SK-N-MC (cell line): Measurements from ENCODE around the gene RAPGEF2.

Experiments
- DNase-seq: peaks from one replicate; pipeline ENCODE4 v3.0.0-alpha.2; 2011; ENCODE audit warnings: low read depth, low spot score
- H3K27ac ChIP-seq: fragments of 200-600 bp; sonication (generic); 2 replicates; pipeline ENCODE4 v1.5.1; 2016; ENCODE audit warnings: mixed run types
- H3K36me3 ChIP-seq: fragments of 200-600 bp; sonication (generic); 2 replicates; pipeline ENCODE4 v1.6.1; 2017; ENCODE audit warnings: antibody characterized with exemption, low read length, mixed read lengths; ENCODE audit not compliant: insufficient read depth
- H3K4me3 ChIP-seq: fragments of 200-600 bp; sonication (generic); 2 replicates; pipeline ENCODE4 v1.5.1; 2016
- H3K9ac ChIP-seq: fragments of 200-600 bp; sonication (generic); 2 replicates; pipeline ENCODE4 v1.8.0; 2017; ENCODE audit warnings: mixed run types, mixed read lengths; ENCODE audit not compliant: insufficient read length
- H3K9me3 ChIP-seq: fragments of 200-600 bp; sonication (generic); 2 replicates; pipeline ENCODE4 v1.6.1; 2017; ENCODE audit warnings: low read depth, mild to moderate bottlenecking, antibody characterized with exemption, low read length, moderate library complexity, mixed read lengths
- EZH2 ChIP-seq: fragments of 200-600 bp; sonication (generic); IDR thresholded peaks from one replicate; pipeline ENCODE4 v1.6.1; 2017; ENCODE audit warnings: antibody characterized with exemption
- FOXP2 ChIP-seq: optimal IDR thresholded peaks from 2 replicates; pipeline ENCODE3; 2011; ENCODE audit warnings: mild to moderate bottlenecking, moderate library complexity; ENCODE audit not compliant: insufficient read depth; ENCODE audit errors: extremely low read length, control extremely low read depth
- POLR2AphosphoS5 ChIP-seq: IDR thresholded peaks from 2 replicates; pipeline ENCODE4 v1.6.1; 2012; ENCODE audit warnings: mild to moderate bottlenecking, low read depth, low read length, borderline replicate concordance

The RAPGEF2 gene

GRCh38 chr4:159269956-159270355 lies 167.1 kb downstream of the RAPGEF2 start:
- Histone ChIP-seq H3K9me3 (no peaks in the 10 kb centered on the region), H3K36me3 (no peaks in the 10 kb centered on the region), H3K9ac (no peak overlapping the region), H3K4me3 (no peak overlapping the region), H3K27ac (no peak overlapping the region)
- TF ChIP-seq FOXP2 (no peak), EZH2 (no peak), POLR2AphosphoS5 (no peak)
- no peak for DNase-seq

GRCh38 chr4:159271856-159272255 lies 169.0 kb downstream of the RAPGEF2 start:
- Histone ChIP-seq H3K9me3 (no peaks in the 10 kb centered on the region), H3K27ac (no peak overlapping the region), H3K36me3 (no peaks in the 10 kb centered on the region), H3K9ac (no peak overlapping the region), H3K4me3 (no peak overlapping the region)
- no peak for TF ChIP-seq EZH2
- no peak for TF ChIP-seq FOXP2
- no peak for TF ChIP-seq POLR2AphosphoS5
- no peak for DNase-seq

- Histone ChIP-seq H3K4me3 (no peak overlapping the region), H3K9ac (no peak overlapping the region), H3K27ac (peak overlapping the region; percentile 14; the same call in 1 of the 2 replicates), H3K9me3 (no peaks in the 10 kb centered on the region), H3K36me3 (no peaks in the 10 kb centered on the region)
- TF ChIP-seq EZH2: no peak
- DNase-seq: no peak
These were observed 169.6 kb downstream of the RAPGEF2 start for GRCh38 chr4:159272273-159273140.

- TF ChIP-seq EZH2 (no peak), FOXP2 (no peak), POLR2AphosphoS5 (no peak)
These were observed 170.2 kb downstream of the RAPGEF2 start for GRCh38 chr4:159273141-159273438.

GRCh38 chr4:159273841-159274240 lies 171.0 kb downstream of the RAPGEF2 start:
- Histone ChIP-seq H3K9ac (no peak overlapping the region), H3K36me3 (no peaks in the 10 kb centered on the region), H3K9me3 (no peaks in the 10 kb centered on the region), H3K27ac (no peak overlapping the region), H3K4me3 (no peak overlapping the region)
- no peak for DNase-seq
- no peak for TF ChIP-seq EZH2
- TF ChIP-seq FOXP2: no peak
- no peak for TF ChIP-seq POLR2AphosphoS5

More at GRCh38 chr4:159273141-159273438, 170.2 kb downstream of the RAPGEF2 start:
- Histone ChIP-seq H3K36me3 (no peaks in the 10 kb centered on the region), H3K4me3 (no peak overlapping the region), H3K9ac (no peak overlapping the region), H3K9me3 (no peaks in the 10 kb centered on the region), H3K27ac (peak overlapping the region; percentile 14; the same call in 1 of the 2 replicates)
- no peak for DNase-seq

GRCh38 chr4:159278399-159278798 lies 175.5 kb downstream of the RAPGEF2 start:
- Histone ChIP-seq H3K9ac (no peak overlapping the region), H3K27ac (no peak overlapping the region), H3K9me3 (no peaks in the 10 kb centered on the region), H3K4me3 (no peak overlapping the region), H3K36me3 (no peaks in the 10 kb centered on the region)
- no peak for DNase-seq
- TF ChIP-seq POLR2AphosphoS5: no peak
- TF ChIP-seq EZH2: no peak
- TF ChIP-seq FOXP2: no peak

- DNase-seq: no peak
- Histone ChIP-seq H3K36me3 (no peaks in the 10 kb centered on the region), H3K9me3 (no peaks in the 10 kb centered on the region), H3K4me3 (no peak overlapping the region), H3K27ac (0 out of 2 replicates have a peak overlapping the region, but pooled peaks have one; percentile 5), H3K9ac (no peak overlapping the region)
- TF ChIP-seq POLR2AphosphoS5 (no peak), FOXP2 (no peak), EZH2 (no peak)
These were observed 176.2 kb downstream of the RAPGEF2 start for GRCh38 chr4:159279084-159279483.

- TF ChIP-seq POLR2AphosphoS5: no peak
- TF ChIP-seq FOXP2: no peak
- TF ChIP-seq EZH2: no peak
- no peak for DNase-seq
- H3K36me3 ChIP-seq: no peaks in the 10 kb centered on the region
- H3K27ac ChIP-seq: no peak overlapping the region
- H3K9me3 ChIP-seq: no peaks in the 10 kb centered on the region
- no peak overlapping the region for H3K9ac ChIP-seq
- no peak overlapping the region for H3K4me3 ChIP-seq
These were observed 177.7 kb downstream of the RAPGEF2 start for GRCh38 chr4:159280442-159281172.
